H4 (cell line): ENCODE results near the gene COBLL1. TPM values are rescaled to one million over a fixed set of nuclear protein-coding genes. Genes with fewer than 3 reads are reported as not detected.
"Not testable (repeated sequence)": the region's sequence is repeated elsewhere in the genome, so short reads cannot be mapped to it uniquely, and the experiment has no call there.

Experiments
- DNase-seq: peaks from one replicate; pipeline ENCODE4 v3.0.0-alpha.2; 2015; ENCODE audit warnings: low spot score
- total RNA-seq: library from RNA; depleted of rRNA; stranded (reverse); fragments of >200 nt; shearing (Covaris generic); gene quantifications from 2 replicates; pipeline ENCODE4 v1.2.3, GENCODE V29; 2014; rRNA removed

Gene COBLL1, protein sequence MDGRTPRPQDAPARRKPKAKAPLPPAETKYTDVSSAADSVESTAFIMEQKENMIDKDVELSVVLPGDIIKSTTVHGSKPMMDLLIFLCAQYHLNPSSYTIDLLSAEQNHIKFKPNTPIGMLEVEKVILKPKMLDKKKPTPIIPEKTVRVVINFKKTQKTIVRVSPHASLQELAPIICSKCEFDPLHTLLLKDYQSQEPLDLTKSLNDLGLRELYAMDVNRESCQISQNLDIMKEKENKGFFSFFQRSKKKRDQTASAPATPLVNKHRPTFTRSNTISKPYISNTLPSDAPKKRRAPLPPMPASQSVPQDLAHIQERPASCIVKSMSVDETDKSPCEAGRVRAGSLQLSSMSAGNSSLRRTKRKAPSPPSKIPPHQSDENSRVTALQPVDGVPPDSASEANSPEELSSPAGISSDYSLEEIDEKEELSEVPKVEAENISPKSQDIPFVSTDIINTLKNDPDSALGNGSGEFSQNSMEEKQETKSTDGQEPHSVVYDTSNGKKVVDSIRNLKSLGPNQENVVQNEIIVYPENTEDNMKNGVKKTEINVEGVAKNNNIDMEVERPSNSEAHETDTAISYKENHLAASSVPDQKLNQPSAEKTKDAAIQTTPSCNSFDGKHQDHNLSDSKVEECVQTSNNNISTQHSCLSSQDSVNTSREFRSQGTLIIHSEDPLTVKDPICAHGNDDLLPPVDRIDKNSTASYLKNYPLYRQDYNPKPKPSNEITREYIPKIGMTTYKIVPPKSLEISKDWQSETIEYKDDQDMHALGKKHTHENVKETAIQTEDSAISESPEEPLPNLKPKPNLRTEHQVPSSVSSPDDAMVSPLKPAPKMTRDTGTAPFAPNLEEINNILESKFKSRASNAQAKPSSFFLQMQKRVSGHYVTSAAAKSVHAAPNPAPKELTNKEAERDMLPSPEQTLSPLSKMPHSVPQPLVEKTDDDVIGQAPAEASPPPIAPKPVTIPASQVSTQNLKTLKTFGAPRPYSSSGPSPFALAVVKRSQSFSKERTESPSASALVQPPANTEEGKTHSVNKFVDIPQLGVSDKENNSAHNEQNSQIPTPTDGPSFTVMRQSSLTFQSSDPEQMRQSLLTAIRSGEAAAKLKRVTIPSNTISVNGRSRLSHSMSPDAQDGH
- 5.0 and 15.8 TPM in 2 replicates for total RNA-seq

DNA sequence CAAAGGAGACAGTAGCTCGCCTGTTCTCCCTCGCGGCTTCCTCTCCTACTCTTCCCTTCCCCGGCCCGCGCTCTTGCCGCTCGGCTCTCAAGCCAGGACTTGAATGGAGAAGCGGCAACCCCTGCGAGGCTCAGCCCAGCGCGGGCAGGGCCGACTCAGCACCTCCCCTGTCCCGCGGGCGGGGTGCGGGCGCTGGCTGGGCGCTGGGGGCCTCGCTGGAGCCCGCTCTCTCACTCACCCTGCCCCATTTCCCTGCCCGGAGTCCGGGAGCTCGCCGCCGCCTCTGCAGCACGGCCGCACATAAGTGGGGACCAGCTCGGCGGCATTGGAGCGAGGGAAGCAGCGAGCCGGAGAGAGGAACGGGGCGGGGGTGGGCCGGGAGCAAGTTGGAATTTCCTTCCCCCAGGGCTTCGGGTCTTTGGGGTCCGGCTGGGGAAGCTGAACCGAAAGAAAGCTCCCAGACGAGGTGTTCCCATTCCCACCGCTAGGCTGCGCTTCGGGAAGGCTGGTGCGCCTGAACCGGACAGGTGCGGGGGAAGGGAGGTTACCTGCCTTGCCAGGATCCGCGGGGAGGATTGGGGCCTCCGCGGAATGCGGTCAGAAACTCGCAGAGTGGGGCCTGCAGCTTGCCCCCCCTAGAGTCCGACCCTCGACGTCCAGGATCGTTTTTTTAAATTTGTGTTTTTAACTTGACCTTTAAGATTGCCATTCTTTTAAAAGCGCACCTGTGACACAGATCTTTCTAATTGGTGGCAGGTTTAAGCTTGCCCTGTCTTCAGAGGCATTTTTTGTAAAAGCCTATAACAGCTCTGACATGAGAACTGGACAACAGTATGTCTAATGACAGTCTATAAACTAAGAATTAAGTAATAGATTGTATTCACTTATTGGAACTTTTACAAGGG, at the start of gene COBLL1:
Gene COBLL1, minus strand, starts transcription at position 105 of the 905 bp plus-strand sequence. CDS start 627 bp downstream, outside the sequence.
- peak; percentile 59 for DNase-seq

DNA sequence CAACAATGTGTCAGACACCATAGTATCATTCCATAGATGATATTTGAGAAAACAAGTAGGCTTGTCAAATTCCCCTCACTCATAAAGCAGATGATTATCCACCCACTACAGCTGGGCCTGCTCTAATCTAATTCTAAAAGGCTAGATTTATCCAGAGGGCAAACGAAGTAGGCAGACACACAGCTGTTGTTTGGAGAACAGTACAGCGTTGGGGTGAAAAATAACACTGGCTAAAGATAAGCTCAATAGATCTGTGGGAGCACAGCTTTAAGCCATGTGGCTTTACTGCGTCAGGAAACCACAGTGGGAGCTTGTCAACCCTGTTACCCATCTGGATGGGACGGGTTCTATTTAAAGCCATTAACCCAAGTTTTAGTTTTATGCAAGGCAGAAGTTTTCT, 48.9 kb upstream of the COBLL1 start:
- DNase-seq, result peak; percentile 18

DNA sequence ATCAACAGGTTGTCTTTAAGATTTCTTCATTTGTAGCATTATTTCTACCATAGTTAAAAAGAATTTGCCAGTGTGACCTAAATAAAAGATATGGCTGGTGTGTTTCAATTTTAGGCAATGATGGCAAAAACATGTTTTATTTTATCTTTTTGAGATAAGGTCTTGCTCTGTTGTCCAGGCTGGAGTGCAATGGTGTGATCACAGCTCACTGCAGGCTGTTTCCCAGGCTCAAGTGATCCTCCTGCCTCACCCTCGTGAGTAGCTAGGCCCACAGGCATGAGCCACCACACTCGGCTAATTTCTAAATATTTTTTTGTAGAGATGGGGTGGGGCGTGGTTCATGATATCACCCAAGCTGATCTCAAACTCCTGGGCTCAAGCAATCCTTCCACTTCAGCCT, 47.0 kb upstream of the COBLL1 start:
- no peak for DNase-seq

DNA sequence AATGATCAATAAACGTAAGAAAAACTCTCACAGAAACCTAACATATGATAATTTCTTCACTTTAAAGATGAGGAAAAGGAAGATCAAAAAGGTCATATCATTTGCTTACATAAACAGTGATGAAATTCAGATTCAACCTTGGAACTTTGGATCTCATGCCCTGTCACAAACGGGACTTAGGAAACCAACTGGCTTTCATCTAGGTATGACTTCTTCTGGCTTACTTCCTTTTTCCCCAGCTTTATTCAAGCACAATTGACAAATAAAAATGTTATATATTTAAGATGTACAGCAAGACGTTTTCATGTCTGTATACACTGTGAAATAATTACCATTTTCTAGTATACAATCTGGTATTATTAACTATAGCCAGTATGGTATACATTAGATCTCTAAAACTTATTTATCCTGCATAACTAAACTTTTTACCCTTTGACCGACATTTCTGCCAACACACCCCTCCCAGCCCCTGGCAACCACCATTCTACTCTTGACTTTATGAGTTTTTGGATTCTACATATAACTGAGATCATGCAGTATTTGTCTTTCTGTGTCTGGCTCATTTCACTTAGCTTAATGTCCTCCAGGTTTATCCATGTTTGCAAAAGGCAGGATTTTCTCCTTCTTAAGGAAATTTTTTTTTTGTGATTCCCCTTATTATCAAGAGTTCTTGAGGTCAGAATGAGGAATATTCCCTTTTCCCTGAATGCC, 46.0 kb upstream of the COBLL1 start:
- DNase-seq, result no peak

DNA sequence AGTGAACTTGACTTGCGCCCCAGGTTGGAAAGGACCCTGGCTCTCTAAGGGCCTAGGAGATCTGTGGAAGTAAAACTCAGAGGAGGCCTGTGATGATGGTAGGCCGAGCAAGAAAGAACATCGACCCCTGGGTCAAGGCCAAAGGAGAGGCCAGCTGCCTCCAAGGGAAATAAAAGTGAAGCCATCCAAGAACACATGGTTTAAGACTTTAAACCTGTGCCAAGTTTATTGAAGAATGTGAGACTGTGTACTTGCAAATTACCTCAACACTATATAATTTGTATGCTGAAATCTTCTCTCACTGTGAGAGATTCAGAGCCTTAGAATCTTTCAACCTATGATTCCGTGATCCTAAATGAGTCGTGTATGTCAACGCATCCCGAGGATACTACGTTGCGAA, 40.7 kb upstream of the COBLL1 start:
- DNase-seq, result no peak

DNA sequence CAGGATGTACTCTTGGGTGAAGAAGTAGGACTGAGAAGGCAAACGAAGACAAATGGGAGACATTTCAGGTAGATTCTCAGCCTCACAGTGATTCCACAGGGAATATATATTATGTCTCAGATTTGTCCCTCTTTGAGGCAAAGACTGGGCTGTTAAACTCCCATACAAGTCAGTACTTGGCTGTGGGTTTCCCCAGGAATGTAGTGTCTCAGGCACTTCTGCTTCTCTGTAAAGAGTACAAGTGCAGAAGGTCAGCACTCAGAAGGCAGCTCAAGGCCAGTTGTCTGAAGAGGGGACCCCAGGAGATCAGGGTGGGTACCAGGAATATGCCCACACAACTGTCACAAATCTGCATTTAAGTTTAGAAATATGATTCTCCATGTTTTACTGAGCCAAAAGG, 39.9 kb upstream of the COBLL1 start:
- DNase-seq, result no peak

DNA sequence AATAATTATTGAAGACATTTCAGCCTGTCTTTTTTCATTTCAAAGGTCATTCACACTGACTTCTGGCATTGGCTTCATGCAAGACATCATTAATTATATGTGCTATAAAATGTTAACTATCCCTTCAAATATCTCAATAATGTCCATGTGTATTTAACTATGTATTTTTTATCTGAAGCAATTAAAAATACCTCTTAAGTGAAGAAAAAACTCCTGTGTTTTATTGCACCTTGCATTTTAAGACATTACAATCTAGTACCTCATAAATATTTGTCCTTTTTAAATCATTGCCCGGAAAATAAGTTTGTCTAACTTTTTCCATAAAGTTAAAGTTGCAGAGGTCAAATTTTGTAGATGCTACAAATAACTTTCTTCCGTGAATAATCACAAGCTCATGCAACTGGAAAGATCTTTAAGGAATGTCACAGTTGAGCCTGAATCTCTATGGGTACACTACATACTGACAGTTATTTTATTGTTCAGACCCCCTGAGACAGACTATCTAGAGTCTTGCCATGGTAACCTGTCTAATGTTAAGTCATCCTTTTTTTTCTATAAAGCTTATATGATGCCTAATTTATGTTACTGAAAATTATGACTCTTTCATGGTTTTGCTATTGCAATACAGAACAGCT, 38.4 kb upstream of the COBLL1 start:
- no peak for DNase-seq

DNA sequence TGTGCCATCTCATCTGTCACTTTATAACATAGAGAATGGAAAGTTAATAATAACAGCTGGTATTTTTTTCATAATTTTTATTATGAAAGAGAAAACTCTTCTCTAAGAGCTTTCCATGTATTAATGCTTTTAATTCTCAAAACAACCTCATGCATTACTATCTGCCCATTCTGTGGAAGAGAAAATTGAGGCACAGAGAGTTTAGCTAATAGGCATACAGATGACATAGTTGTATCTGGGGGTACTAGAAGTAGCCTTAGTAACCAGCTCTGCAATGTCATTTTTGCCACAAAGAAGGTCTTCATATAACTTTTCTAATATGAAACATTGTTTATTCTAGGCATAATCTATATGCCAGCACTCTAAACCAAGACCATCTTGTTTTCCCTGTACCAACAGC, 36.3 kb upstream of the COBLL1 start:
- DNase-seq, result no peak

DNA sequence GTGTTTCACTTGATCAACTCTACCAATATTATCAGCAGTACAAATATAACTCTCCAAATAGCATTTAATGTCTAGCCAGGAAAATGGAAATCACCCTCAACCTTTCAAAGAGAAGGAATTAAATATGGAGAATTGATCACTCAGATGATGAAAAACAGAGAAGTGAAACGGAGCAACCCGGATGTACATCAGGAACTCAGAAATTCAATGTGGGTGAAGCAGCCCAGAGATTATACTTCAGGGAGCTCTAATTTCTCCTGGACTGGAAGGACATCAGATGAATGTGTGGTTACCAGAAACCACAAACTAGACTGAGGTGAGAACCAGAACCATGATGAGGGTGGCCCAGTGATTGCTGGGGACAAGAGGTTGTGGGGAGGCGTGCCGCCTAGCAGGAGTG, 35.5 kb upstream of the COBLL1 start:
- DNase-seq, result no peak

DNA sequence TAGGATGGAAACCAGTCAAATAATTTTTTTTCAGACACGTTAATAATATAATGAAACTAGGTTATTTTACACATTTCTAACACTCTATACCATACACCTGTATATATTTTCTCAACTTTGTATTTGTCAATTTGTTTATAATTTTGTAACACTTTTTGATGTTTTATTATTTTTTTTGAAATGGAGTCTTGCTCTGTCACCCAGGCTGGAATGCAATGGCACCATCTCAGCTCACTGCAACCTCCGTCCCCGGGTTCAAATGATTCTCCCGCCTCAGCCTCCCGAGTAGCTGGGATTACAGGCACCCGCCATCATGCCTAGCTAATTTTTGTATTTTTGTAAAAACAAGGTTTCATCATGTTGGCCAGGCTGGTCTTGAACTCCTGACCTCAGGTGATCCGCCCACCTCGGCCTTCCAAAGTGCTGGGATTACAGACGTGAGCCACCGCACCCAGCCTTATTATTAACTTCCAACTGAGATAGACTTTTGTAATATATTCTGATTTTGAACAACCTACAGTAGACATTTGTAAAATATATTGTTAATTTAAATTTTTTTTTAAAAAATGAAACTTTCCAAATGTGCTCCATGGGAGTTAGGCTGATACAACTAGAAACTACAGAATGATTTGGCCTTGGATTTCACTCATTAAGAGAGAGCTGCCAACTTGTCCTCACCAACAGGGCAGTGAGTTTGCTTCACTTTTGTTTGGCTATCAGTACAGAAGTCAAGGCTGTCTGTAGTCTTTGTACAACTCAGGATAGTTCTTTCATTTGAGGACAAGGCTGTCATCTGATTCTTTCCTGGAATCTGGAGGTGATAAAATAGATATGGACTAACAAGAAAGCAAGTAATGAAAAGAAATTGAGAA, 33.9 kb upstream of the COBLL1 start:
- no peak for DNase-seq

DNA sequence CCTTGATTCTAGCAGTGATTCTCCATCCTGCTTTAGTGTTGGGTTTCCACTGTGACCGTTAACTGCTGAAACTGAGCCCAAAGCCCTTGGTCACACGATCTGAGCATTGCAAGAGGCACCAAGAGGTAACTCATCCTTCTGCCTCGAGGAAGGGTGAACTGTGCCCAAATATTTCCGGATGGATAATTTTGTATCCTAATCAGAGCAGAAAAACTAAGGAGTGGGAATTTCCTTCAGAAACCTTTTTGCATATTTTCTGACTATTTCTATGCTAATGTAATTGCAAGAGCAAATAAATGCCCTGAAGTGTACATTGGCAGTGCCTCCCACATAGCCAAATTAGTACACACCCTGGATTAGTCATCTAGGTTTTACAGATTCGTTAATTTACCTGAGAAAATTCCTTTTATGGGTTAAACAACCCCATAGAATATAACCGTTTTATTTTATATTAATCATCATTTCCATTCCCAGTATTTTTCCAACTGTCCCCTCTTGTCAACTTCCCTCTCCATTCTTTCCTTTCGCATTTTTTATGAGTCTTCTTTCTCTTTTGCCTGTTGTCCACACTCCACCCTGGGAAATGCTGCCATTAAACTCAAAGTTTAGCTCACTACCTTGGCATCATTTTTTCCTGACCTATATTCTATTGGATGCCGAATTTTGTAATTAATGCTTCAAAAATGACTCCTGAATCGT, 31.7 kb upstream of the COBLL1 start:
- DNase-seq, result no peak

DNA sequence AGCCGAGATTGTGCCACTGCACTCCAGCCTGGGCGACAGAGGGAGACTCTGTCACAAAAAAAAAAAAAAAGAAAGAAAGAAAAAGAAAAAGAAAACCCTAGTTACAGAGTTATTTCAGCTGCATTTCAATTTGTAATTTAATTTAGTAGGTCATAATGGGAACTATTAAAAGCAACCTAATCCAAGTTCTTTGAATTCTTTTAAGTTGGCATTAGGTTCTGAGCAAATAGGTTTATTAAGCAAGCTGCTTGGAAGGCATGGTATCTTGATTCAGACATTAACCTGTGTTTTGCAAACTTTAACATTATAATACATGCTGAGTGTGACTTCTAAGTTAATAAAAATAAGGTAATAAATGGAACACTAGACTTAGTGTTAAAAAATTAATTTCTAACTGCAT, 29.8 kb upstream of the COBLL1 start:
- DNase-seq, result no peak

DNA sequence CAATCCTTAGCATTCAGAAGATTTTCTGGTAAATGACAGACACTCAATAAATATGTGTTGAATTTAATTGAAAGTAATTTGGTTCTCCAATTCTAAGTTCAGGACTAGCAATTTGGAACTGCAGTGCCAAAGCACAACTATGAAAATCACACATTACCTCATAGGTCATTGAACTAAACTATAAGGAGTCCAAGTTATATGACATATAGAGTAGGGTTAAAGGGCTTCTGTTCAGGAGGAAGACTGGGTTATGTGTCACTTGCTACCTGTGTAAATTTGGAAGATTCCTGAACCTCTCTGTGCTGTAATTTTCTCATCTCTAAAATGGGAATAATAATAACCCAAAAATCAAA, 27.8 kb upstream of the COBLL1 start:
- DNase-seq, result no peak

DNA sequence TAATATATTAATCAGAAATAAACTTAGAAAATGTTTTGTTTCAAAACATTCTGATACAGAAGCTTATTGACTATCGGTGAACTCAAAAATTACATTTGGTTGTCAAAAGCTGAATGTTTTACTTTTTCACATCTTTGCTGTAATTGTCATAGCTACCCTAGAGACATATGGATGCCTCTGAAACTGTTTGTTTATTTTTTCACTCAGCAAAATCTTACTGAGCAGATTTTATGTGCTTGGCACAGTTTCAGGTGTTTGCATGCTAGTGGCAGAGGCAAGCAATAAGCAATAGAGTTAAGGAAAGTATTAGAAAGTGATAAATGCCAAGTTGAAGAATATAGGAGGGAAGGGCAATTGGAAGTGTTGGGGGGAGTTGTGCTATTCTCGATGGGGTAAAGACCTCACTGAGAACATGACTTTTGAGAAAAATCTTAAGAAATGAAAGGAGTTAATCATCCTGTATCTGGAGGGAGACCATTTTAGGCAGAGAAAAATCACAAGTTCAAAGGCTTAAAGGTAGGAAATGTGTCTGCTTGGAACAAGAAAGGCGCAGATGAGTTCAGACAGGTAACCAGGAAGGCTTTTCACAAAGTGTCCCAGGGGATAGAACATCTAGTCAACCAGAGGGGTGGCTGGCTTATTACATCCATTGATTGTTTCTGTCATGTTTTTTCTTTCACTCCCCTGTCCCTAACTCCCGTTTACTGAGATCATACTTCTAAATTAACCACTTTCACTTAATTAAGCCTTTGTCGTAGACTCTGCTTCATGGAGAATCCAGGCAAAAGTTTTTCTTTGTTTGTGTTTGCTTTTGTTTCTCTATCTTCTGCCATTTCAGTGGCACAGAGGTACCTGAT, 27.2 kb upstream of the COBLL1 start:
- DNase-seq, result peak; percentile 40

DNA sequence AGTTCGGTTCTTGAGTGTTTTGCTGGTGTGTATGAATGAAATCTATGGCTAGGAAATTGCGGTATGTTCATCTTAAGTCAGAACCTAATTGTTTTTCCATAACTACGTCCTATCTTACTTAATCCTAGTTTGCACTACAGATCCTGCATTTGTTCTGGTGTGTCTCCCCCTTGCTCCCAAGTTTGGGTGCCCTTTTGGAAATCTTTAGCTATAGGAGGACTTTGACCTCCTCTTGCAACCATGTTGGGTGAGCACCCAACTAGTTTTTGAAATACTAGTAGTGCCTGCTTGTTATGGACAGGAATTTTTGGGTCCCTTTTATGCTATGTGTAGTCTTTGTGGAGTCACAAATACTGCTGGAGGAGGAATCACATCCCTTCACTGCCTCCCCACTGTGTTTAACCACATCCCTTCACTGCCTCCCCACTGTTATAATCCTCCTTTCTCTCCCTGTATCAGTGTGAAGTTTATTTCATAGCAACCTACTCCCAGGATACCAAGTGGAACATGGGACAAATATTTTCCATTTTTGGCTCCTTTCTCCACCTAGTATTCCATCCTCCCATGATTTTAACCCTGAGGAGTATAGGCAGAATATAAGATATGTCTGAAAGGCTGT, 26.3 kb upstream of the COBLL1 start:
- no peak for DNase-seq

DNA sequence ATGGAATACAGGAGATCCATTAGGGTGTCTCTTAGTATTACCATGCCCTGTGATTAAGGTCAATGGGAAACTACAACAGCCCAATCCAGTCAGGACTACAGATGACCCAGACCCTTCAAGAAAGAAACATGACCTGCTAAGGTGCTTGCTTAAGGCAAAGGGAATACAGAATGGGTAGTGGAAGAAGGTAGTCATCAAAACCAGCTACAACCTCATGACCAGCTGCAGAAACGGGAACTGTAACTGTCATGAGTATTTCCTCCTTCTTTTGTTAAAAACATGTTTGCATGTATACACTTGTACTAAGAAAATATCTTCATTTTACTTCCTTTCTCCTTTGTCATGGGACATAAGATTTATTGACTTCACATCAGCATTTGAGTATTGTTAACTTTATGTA, 24.8 kb upstream of the COBLL1 start:
- not testable (repeated sequence) for DNase-seq

DNA sequence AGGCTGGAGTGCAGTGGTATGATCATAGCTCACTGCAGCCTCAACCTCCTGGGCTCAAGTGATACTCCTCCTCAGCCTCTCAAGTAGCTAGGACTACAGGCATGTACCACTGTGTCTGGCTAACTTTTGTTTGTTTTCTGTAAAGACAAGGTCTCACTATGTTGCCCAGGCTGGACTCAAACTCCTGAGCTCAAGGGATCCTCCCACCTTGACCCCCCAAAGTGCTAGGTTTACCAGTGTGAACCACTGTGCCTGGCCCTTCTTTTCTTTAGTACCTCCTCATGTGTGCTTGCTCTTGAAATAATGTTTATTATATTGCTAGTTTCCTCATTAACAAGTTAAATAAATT, 19.0 kb upstream of the COBLL1 start:
- no peak for DNase-seq
